GM23248 (cell line): Measurements from ENCODE around the gene UBE3B. TPM values are rescaled to one million over a fixed set of nuclear protein-coding genes. Genes with fewer than 3 reads are reported as not detected.

Experiments used
- DNase-seq: peaks from one replicate; pipeline ENCODE4 v3.0.0-alpha.2; 2015
- H2AFZ ChIP-seq: fragments of 200-600 bp; sonication (generic); 2 replicates; pipeline ENCODE4 v1.6.1; 2016; ENCODE audit warnings: antibody characterized with exemption
- H3F3A ChIP-seq: fragments of 200-600 bp; sonication (generic); 2 replicates; pipeline ENCODE4 v1.6.1; 2016; ENCODE audit warnings: mild to moderate bottlenecking, antibody characterized with exemption, mixed run types; ENCODE audit not compliant: insufficient read depth
- H3K27ac ChIP-seq: fragments of 200-600 bp; sonication (generic); 2 replicates; pipeline ENCODE4 v1.5.1; 2016; ENCODE audit warnings: mild to moderate bottlenecking
- H3K27me3 ChIP-seq: fragments of 200-600 bp; sonication (generic); replicated peaks from 2 replicates; pipeline ENCODE4 v1.6.1; 2016; ENCODE audit warnings: mild to moderate bottlenecking; ENCODE audit not compliant: insufficient read depth
- H3K36me3 ChIP-seq: fragments of 200-600 bp; sonication (generic); 2 replicates; pipeline ENCODE4 v1.6.1; 2016; ENCODE audit warnings: low read depth, mild to moderate bottlenecking
- H3K4me1 ChIP-seq: fragments of 200-600 bp; sonication (generic); 2 replicates; pipeline ENCODE4 v1.6.1; 2016; ENCODE audit warnings: mild to moderate bottlenecking; ENCODE audit not compliant: insufficient read depth
- H3K4me2 ChIP-seq: fragments of 200-600 bp; sonication (generic); one replicate; pipeline ENCODE4 v1.6.1; 2016; ENCODE audit warnings: mild to moderate bottlenecking; ENCODE audit not compliant: unreplicated experiment
- H3K4me3 ChIP-seq: fragments of 200-600 bp; sonication (generic); 2 replicates; pipeline ENCODE4 v1.5.1; 2016; ENCODE audit warnings: mild to moderate bottlenecking
- H3K79me2 ChIP-seq: fragments of 200-600 bp; sonication (generic); 2 replicates; pipeline ENCODE4 v1.6.1; 2016; ENCODE audit warnings: mild to moderate bottlenecking; ENCODE audit not compliant: insufficient read depth
- H3K9ac ChIP-seq: fragments of 200-600 bp; sonication (generic); 2 replicates; pipeline ENCODE4 v1.6.1; 2016; ENCODE audit warnings: mild to moderate bottlenecking
- H3K9me2 ChIP-seq: fragments of 200-600 bp; sonication (generic); 2 replicates; pipeline ENCODE4 v1.6.1; 2016; ENCODE audit warnings: mixed run types, mild to moderate bottlenecking, moderate library complexity; ENCODE audit not compliant: insufficient read depth
- H3K9me3 ChIP-seq: fragments of 200-600 bp; sonication (generic); one replicate; pipeline ENCODE4 v1.6.1; 2017; ENCODE audit warnings: low read depth
- H4K20me1 ChIP-seq: fragments of 200-600 bp; sonication (generic); 2 replicates; pipeline ENCODE4 v1.6.0; 2016; ENCODE audit not compliant: insufficient read depth
- EZH2 ChIP-seq: fragments of 200-600 bp; sonication (generic); IDR thresholded peaks from 2 replicates; pipeline ENCODE4 v1.6.1; 2018; ENCODE audit warnings: antibody characterized with exemption, mild to moderate bottlenecking; ENCODE audit not compliant: insufficient read depth, poor library complexity, severe bottlenecking
- EZH2phosphoT487 ChIP-seq: fragments of 200-600 bp; sonication (generic); IDR thresholded peaks from 2 replicates; pipeline ENCODE4 v1.6.1; 2018; ENCODE audit warnings: antibody characterized with exemption, moderate library complexity, mild to moderate bottlenecking, low read depth; ENCODE audit not compliant: insufficient read depth
- WGBS, 2 experiments: methylation state at CpG; one replicate each; pipeline ENCODE4 v1.1.6; 2015 to 2017; ENCODE audit warnings: low lambda C conversion rate in 2 of 2, low coverage in 1 of 2; ENCODE audit errors: missing lambda C conversion rate in 2 of 2; 5-methylcytosine and 5-hydroxymethylcytosine counted together
- in situ Hi-C: fragments of 300-500 bp; cut with MboI; formaldehyde crosslinking; loops from 2 replicates; pipeline ENCODE4 v1.15.0; 2020
- polyA plus RNA-seq: library from polyadenylated mRNA; unstranded; fragments of >200 nt; fragmentation: Nextera tagmentation; extraction: Ambion mirVana; gene quantifications from 2 replicates; pipeline ENCODE4 v1.2.1, GENCODE V29; 2016
- total RNA-seq: library from RNA; depleted of rRNA; stranded (reverse); fragments of >200 nt; shearing (Covaris generic); gene quantifications from 2 replicates; pipeline ENCODE4 v1.2.3, GENCODE V29; 2014

Gene UBE3B
- total and polyA plus RNA-seq, 2 experiments from 2014 or later = 32.0 to 38.3 TPM

GRCh38 chr12:109449845-109450532, 27.4 kb upstream of the UBE3B start:
- in situ Hi-C loops = no loop called here
- H3K4me2 ChIP-seq = no peak overlapping the region
- DNase-seq = no peak
- TF ChIP-seq EZH2 = no peak
- no peak for TF ChIP-seq EZH2phosphoT487
- H3F3A ChIP-seq = peaks cover 21% of the 10 kb centered on the region; the same call in 1 of the 2 replicates
- H3K4me1 ChIP-seq = peaks cover 16% of the 10 kb centered on the region
- no peaks in the 10 kb centered on the region for H3K9me2 ChIP-seq
- no peaks in the 10 kb centered on the region for H3K9me3 ChIP-seq
- no peak overlapping the region for H3K27ac ChIP-seq
- H3K36me3 ChIP-seq = peaks cover 75% of the 10 kb centered on the region
- no peak overlapping the region for H3K4me3 ChIP-seq
- no peak overlapping the region for H2AFZ ChIP-seq
- WGBS, 2 experiments = 74 to 80% methylated on average over 16 of the region's 16 CpGs
- H4K20me1 ChIP-seq = no peaks in the 10 kb centered on the region; the same call in 1 of the 2 replicates
- peaks cover 97% of the 10 kb centered on the region for H3K79me2 ChIP-seq
- no peaks in the 10 kb centered on the region for H3K27me3 ChIP-seq
- no peak overlapping the region for H3K9ac ChIP-seq

DNA sequence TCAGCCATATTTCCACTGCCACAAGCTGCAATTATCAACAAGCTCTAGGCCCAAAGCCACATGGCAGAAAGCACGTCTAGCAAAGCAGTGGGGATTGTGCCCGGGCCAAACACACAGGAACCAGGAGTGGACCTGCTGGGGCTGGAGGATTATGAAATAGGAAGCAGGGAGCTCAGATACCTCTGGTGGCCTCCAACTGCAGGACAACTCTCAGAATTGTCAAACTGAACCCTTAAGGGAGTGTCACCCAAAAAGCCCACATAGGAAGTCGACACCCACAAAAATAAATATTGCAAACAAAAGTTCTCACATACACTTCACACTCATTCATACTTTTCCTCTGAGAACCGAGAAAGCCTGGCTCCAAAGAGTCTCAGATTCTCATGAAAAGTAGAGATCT, 26.5 kb upstream of the UBE3B start:
- 0 out of 2 replicates have a peak overlapping the region, but pooled peaks have one; percentile 9 for H3K27ac ChIP-seq
- H3K27me3 ChIP-seq = no peaks in the 10 kb centered on the region
- no peak overlapping the region for H2AFZ ChIP-seq
- H3K4me2 ChIP-seq = no peak overlapping the region
- in situ Hi-C loops = no loop called here
- H3K36me3 ChIP-seq = peaks cover 85% of the 10 kb centered on the region
- H3K4me3 ChIP-seq = no peak overlapping the region
- no peak for TF ChIP-seq EZH2
- no peak for TF ChIP-seq EZH2phosphoT487
- peaks cover 100% of the 10 kb centered on the region for H3K79me2 ChIP-seq
- no peaks in the 10 kb centered on the region for H3K9me3 ChIP-seq
- 50 to 65% methylated on average over 4 of the region's 4 CpGs for WGBS, 2 experiments
- no peaks in the 10 kb centered on the region for H3K9me2 ChIP-seq
- H4K20me1 ChIP-seq = no peaks in the 10 kb centered on the region; the same call in 1 of the 2 replicates
- peak; percentile 13 for DNase-seq
- H3F3A ChIP-seq = peaks cover 13% of the 10 kb centered on the region
- H3K9ac ChIP-seq = no peak overlapping the region
- H3K4me1 ChIP-seq = peaks cover 15% of the 10 kb centered on the region

GRCh38 chr12:109451400-109451799, 26.0 kb upstream of the UBE3B start:
- DNase-seq = no peak
- TF ChIP-seq EZH2 (no peak), EZH2phosphoT487 (no peak)
- peaks cover 16% of the 10 kb centered on the region for H3K4me1 ChIP-seq

GRCh38 chr12:109452489-109452888, 24.9 kb upstream of the UBE3B start:
- in situ Hi-C loops = no loop called here
- Histone ChIP-seq H3K79me2 (peaks cover 100% of the 10 kb centered on the region), H3K9ac (no peak overlapping the region), H3K4me2 (no peak overlapping the region), H3K9me3 (no peaks in the 10 kb centered on the region), H3K36me3 (peaks cover 91% of the 10 kb centered on the region), H4K20me1 (no peaks in the 10 kb centered on the region; the same call in 1 of the 2 replicates), H3K4me3 (no peak overlapping the region), H3K4me1 (peaks cover 22% of the 10 kb centered on the region), H3F3A (peaks cover 22% of the 10 kb centered on the region), H3K27ac (peak overlapping the region; percentile 35; the same call in 1 of the 2 replicates), H3K9me2 (no peaks in the 10 kb centered on the region), H3K27me3 (no peaks in the 10 kb centered on the region), H2AFZ (no peak overlapping the region)
- WGBS, 2 experiments = 91 to 93% methylated on average over 2 of the region's 2 CpGs
- TF ChIP-seq EZH2 (no peak), EZH2phosphoT487 (no peak)
- DNase-seq = peak; percentile 53

More at GRCh38 chr12:109451400-109451799, 26.0 kb upstream of the UBE3B start:
- H2AFZ ChIP-seq = no peak overlapping the region
- no peaks in the 10 kb centered on the region for H3K9me2 ChIP-seq
- H3K27me3 ChIP-seq = no peaks in the 10 kb centered on the region
- no peak overlapping the region for H3K4me2 ChIP-seq
- H3F3A ChIP-seq = peaks cover 13% of the 10 kb centered on the region
- no peaks in the 10 kb centered on the region; the same call in 1 of the 2 replicates for H4K20me1 ChIP-seq
- H3K27ac ChIP-seq = no peak overlapping the region
- H3K9me3 ChIP-seq = no peaks in the 10 kb centered on the region
- peaks cover 85% of the 10 kb centered on the region for H3K36me3 ChIP-seq
- in situ Hi-C loops = no loop called here
- H3K79me2 ChIP-seq = peaks cover 100% of the 10 kb centered on the region
- 90 to 91% methylated on average over 10 to 23 of the region's 23 CpGs for WGBS, 2 experiments
- no peak overlapping the region for H3K9ac ChIP-seq
- no peak overlapping the region for H3K4me3 ChIP-seq
